ENCODE results near the gene ANXA2. TPM values are rescaled to one million over a fixed set of nuclear protein-coding genes. Genes with fewer than 3 reads are reported as not detected.

ANXA2 gene
- polyA plus RNA-seq, 1 experiment = 5,886 TPM

- H3K4me3 ChIP-seq (ENCODE audit: low read depth, low read length) = no peak overlapping the region
- H3K36me3 ChIP-seq (ENCODE audit: control insufficient read depth, insufficient read depth, low read length) = peaks cover 22% of the 10 kb centered on the region
- ChIA-PET CTCF (interaction anchor here (0.9 to 1.5 kb wide), 4 partner anchors 15 to 69 kb away, joined by 3 to 4 read pairs (median 4); no protein-coding TSS in a partner anchor), POLR2A (interaction anchor here (0.5 to 1.0 kb wide), 2 partner anchors 21 to 90 kb away, joined by 4 read pairs; no protein-coding TSS in a partner anchor)
- TF ChIP-seq, protein P1, sequence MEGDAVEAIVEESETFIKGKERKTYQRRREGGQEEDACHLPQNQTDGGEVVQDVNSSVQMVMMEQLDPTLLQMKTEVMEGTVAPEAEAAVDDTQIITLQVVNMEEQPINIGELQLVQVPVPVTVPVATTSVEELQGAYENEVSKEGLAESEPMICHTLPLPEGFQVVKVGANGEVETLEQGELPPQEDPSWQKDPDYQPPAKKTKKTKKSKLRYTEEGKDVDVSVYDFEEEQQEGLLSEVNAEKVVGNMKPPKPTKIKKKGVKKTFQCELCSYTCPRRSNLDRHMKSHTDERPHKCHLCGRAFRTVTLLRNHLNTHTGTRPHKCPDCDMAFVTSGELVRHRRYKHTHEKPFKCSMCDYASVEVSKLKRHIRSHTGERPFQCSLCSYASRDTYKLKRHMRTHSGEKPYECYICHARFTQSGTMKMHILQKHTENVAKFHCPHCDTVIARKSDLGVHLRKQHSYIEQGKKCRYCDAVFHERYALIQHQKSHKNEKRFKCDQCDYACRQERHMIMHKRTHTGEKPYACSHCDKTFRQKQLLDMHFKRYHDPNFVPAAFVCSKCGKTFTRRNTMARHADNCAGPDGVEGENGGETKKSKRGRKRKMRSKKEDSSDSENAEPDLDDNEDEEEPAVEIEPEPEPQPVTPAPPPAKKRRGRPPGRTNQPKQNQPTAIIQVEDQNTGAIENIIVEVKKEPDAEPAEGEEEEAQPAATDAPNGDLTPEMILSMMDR (IDR thresholded peaks at IDR 0.05; ENCODE audit: insufficient read depth, low read depth, low read length) = no peak
- DNase-seq (ENCODE audit: low read depth) = peak; percentile 94
- no peaks in the 10 kb centered on the region for H3K27me3 ChIP-seq (ENCODE audit: control insufficient read depth, insufficient read depth, low read length)
These were observed 23.1 kb downstream of the ANXA2 start for GRCh38 chr15:60374628-60375081.

DNA sequence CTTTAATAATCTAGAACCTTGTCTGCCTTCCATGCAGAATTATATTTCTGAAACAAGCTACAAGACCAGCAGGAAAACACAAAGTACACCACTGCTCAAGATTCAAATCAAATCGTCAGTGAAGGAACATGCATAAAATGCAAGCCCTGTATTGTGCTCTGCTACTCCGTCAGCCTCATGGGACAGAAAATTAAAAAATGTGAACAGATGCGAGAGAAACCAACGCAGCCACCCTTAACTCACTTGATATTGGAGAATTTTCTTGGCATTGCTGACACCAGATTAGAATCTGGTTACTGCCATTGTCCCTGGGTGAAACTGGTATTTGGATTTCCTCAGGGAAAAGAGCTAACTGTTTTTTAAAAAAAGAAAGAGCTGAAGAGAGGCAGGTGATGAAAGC, 23.6 kb downstream of the ANXA2 start:
- CTCF ChIA-PET = interaction anchor here (0.9 to 1.7 kb wide), 6 partner anchors 13 to 70 kb away, joined by 3 to 6 read pairs (median 4); no protein-coding TSS in a partner anchor
- no peak overlapping the region for H3K4me3 ChIP-seq (ENCODE audit: low read depth, low read length)
- POLR2A ChIA-PET = interaction anchor here (1.0 kb wide), 1 partner anchor 21 kb away, joined by 4 read pairs; no protein-coding TSS in a partner anchor
- DNase-seq (ENCODE audit: low read depth) = no peak
- H3K36me3 ChIP-seq (ENCODE audit: control insufficient read depth, insufficient read depth, low read length) = peaks cover 22% of the 10 kb centered on the region
- TF ChIP-seq, protein P1 (IDR thresholded peaks at IDR 0.05; ENCODE audit: insufficient read depth, low read depth, low read length) = no peak
- no peaks in the 10 kb centered on the region for H3K27me3 ChIP-seq (ENCODE audit: control insufficient read depth, insufficient read depth, low read length)

- DNase-seq (ENCODE audit: low read depth) = no peak
- TF ChIP-seq, protein P1 (IDR thresholded peaks at IDR 0.05; ENCODE audit: insufficient read depth, low read depth, low read length) = no peak
- Histone ChIP-seq H3K27me3 (ENCODE audit: control insufficient read depth, insufficient read depth, low read length) (no peaks in the 10 kb centered on the region), H3K36me3 (ENCODE audit: control insufficient read depth, insufficient read depth, low read length) (peaks cover 23% of the 10 kb centered on the region), H3K4me3 (ENCODE audit: low read depth, low read length) (no peak overlapping the region)
- POLR2A ChIA-PET = no interaction called here
- CTCF ChIA-PET = interaction anchor here (0.7 to 1.7 kb wide), 5 partner anchors 11 to 70 kb away, joined by 3 to 6 read pairs (median 3); no protein-coding TSS in a partner anchor
These were observed 24.0 kb downstream of the ANXA2 start for GRCh38 chr15:60373745-60374144.

DNA sequence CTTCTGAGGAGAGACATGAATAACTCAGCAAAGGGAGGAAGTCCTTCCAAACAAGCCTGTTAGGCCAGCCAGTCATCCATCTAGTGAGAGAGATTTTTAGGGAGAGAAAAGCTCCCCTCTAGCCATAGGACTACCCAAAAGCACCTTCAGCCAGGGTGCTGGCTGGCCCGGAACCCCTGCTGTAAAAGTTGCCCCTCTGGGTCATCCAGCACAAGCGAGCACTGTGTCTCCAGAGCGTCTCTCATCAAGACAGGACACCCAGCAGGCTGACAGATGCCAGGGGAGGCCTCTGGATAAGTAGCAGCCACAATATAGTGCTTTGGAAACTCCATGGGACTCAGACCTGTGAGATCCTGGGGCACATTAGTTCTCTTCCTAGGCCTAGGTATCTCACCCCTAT, 24.5 kb downstream of the ANXA2 start:
- H3K4me3 ChIP-seq (ENCODE audit: low read depth, low read length) = no peak overlapping the region

DNA sequence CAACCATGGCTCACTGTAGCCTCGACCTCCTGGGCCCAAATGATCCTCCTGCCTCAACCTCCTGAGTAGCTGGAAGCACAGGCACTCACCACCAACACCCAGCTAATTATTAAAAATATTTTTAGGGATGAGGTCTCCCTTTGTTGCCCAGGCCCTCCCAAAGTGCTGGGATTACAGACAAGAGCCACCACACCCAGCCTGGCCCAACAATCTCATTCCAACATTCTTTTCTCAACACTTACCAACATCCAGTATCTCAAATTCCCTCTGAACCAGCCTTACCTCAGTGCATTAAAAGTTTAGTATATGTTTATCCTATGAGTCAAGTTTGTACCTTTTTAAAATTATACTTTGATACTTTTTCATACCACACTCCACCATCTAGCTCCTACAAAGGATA, 25.0 kb downstream of the ANXA2 start:
- CTCF ChIA-PET = interaction anchor here (1.4 to 1.7 kb wide), 2 partner anchors 14 to 71 kb away, joined by 3 to 6 read pairs; no protein-coding TSS in a partner anchor
- TF ChIP-seq, protein P1 (IDR thresholded peaks at IDR 0.05; ENCODE audit: insufficient read depth, low read depth, low read length) = no peak
- Histone ChIP-seq H3K36me3 (ENCODE audit: control insufficient read depth, insufficient read depth, low read length) (peaks cover 23% of the 10 kb centered on the region), H3K4me3 (ENCODE audit: low read depth, low read length) (no peak overlapping the region), H3K27me3 (ENCODE audit: control insufficient read depth, insufficient read depth, low read length) (no peaks in the 10 kb centered on the region)
- no peak for DNase-seq (ENCODE audit: low read depth)
- POLR2A ChIA-PET = interaction anchor here (0.5 kb wide), 1 partner anchor 9 kb away, joined by 9 read pairs; no protein-coding TSS in a partner anchor

More for the DNA sequence above, 24.5 kb downstream of the ANXA2 start:
- ChIA-PET POLR2A (interaction anchor here (0.5 kb wide), 1 partner anchor 8 kb away, joined by 9 read pairs; no protein-coding TSS in a partner anchor), CTCF (interaction anchor here (0.7 to 1.7 kb wide), 5 partner anchors 10 to 71 kb away, joined by 3 to 6 read pairs (median 3); no protein-coding TSS in a partner anchor)
- no peak for DNase-seq (ENCODE audit: low read depth)
- peaks cover 23% of the 10 kb centered on the region for H3K36me3 ChIP-seq (ENCODE audit: control insufficient read depth, insufficient read depth, low read length)
- TF ChIP-seq, protein P1 (IDR thresholded peaks at IDR 0.05; ENCODE audit: insufficient read depth, low read depth, low read length) = no peak
- no peaks in the 10 kb centered on the region for H3K27me3 ChIP-seq (ENCODE audit: control insufficient read depth, insufficient read depth, low read length)
